Measurements from ENCODE around the gene FASLG.

FASLG gene

DNA sequence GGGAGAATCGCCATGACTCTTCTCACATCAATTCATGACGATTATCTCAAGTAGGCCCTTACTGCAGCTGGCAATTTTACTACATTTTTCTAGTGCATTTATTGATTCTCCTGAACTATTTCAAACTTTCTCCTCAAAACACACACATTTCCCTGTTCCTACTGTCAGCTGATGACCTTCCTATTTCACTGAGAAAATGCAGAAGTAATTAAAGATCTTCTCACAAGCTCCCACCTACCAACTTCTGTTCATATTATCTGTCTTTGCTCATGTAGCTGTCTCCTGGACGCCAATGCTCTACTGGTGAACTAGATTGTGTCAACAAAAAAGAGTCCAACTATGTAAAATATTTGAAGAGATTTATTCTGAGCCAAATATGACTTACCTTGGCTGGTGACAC is 36.4 kb upstream of the FASLG start:
- TF ChIP-seq, protein P1, sequence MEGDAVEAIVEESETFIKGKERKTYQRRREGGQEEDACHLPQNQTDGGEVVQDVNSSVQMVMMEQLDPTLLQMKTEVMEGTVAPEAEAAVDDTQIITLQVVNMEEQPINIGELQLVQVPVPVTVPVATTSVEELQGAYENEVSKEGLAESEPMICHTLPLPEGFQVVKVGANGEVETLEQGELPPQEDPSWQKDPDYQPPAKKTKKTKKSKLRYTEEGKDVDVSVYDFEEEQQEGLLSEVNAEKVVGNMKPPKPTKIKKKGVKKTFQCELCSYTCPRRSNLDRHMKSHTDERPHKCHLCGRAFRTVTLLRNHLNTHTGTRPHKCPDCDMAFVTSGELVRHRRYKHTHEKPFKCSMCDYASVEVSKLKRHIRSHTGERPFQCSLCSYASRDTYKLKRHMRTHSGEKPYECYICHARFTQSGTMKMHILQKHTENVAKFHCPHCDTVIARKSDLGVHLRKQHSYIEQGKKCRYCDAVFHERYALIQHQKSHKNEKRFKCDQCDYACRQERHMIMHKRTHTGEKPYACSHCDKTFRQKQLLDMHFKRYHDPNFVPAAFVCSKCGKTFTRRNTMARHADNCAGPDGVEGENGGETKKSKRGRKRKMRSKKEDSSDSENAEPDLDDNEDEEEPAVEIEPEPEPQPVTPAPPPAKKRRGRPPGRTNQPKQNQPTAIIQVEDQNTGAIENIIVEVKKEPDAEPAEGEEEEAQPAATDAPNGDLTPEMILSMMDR (IDR thresholded peaks at IDR 0.05; ENCODE audit: low read depth, low read length) = no peak
- in situ Hi-C loops (cut with HindIII; ENCODE audit: low sequenced_read_pairs) = no loop called here
- no peak for DNase-seq (ENCODE audit: low read depth, low spot score)
- no peak overlapping the region for H3K4me3 ChIP-seq (ENCODE audit: low read depth, low read length)

GRCh38 chr1:172623748-172624147 is 35.2 kb upstream of the FASLG start:
- in situ Hi-C loops (cut with HindIII; ENCODE audit: low sequenced_read_pairs) = no loop called here
- DNase-seq (ENCODE audit: low read depth, low spot score) = no peak
- TF ChIP-seq, protein P1 (IDR thresholded peaks at IDR 0.05; ENCODE audit: low read depth, low read length) = no peak

DNA sequence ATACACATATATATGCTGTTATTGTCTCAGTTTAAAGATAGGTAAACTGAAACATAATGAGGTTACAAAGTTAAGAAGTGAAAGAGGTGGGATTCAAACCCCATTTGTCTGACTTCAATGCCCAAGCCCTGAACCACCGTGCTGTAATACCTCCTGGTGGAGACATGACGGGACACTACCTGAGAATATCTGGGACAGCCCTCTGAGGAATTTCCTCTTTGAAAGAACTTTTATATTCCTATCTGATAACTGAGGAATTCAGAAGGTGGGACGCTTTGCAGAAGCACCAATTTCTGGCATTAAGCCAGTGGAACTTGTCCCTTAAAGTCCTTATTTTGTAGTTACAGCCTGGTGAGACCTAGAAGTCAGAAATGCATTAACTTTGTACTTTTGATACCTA is 32.1 kb upstream of the FASLG start:
- TF ChIP-seq, protein P1 (IDR thresholded peaks at IDR 0.05; ENCODE audit: low read depth, low read length) = no peak
- no peak overlapping the region for H3K4me3 ChIP-seq (ENCODE audit: low read depth, low read length)
- no peak for DNase-seq (ENCODE audit: low read depth, low spot score)
- in situ Hi-C loops (cut with HindIII; ENCODE audit: low sequenced_read_pairs) = no loop called here

More at GRCh38 chr1:172623748-172624147, 35.2 kb upstream of the FASLG start:
- H3K4me3 ChIP-seq (ENCODE audit: low read depth, low read length) = no peak overlapping the region

- in situ Hi-C loops (cut with HindIII; ENCODE audit: low sequenced_read_pairs) = no loop called here
- TF ChIP-seq, protein P1 (IDR thresholded peaks at IDR 0.05; ENCODE audit: low read depth, low read length) = no peak
- DNase-seq (ENCODE audit: low read depth, low spot score) = no peak
- H3K4me3 ChIP-seq (ENCODE audit: low read depth, low read length) = no peak overlapping the region
These were observed 31.2 kb upstream of the FASLG start for GRCh38 chr1:172627702-172628101.

GRCh38 chr1:172628401-172628800 is 30.5 kb upstream of the FASLG start:
- no peak for DNase-seq (ENCODE audit: low read depth, low spot score)
- TF ChIP-seq, protein P1 (IDR thresholded peaks at IDR 0.05; ENCODE audit: low read depth, low read length) = no peak

DNA sequence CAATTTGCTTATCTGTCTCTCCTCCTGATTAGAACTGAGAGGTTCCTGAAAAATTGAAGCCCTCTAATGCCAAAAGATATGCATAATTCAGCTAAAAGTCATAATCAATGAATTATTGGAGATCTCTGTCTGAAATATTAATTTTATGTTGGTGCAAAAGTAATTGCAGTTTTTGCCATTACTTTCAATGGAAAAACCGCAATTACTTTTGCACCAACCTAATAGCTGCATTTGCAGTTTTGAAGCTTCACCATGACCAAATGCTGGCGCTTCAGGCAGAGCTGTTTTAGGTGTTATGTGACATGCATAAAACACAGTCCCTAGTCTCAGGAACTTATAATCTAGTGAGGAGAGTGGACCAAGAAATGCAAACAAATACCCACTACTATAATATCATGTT is 29.7 kb upstream of the FASLG start:
- DNase-seq (ENCODE audit: low read depth, low spot score) = no peak
- TF ChIP-seq, protein P1 (IDR thresholded peaks at IDR 0.05; ENCODE audit: low read depth, low read length) = no peak
- in situ Hi-C loops (cut with HindIII; ENCODE audit: low sequenced_read_pairs) = no loop called here
- no peak overlapping the region for H3K4me3 ChIP-seq (ENCODE audit: low read depth, low read length)

More at GRCh38 chr1:172628401-172628800, 30.5 kb upstream of the FASLG start:
- in situ Hi-C loops (cut with HindIII; ENCODE audit: low sequenced_read_pairs) = no loop called here
- no peak overlapping the region for H3K4me3 ChIP-seq (ENCODE audit: low read depth, low read length)

GRCh38 chr1:172629638-172630037 is 29.3 kb upstream of the FASLG start:
- in situ Hi-C loops (cut with HindIII; ENCODE audit: low sequenced_read_pairs) = no loop called here
- TF ChIP-seq, protein P1 (IDR thresholded peaks at IDR 0.05; ENCODE audit: low read depth, low read length) = no peak
- no peak for DNase-seq (ENCODE audit: low read depth, low spot score)
- H3K4me3 ChIP-seq (ENCODE audit: low read depth, low read length) = no peak overlapping the region
